HEK293T (cell line): Measurements from ENCODE around the gene TBC1D1.

ENCODE experiments used
- CTCF ChIA-PET: fragments of 350-600 bp; formaldehyde crosslinking; extraction: SDS; loops from one replicate; lab custom pipeline; 2021; ENCODE audit warnings: antibody characterized with exemption, inconsistent platforms; lab: Yijun Ruan, JAX
- POLR2A ChIA-PET: fragments of 350-600 bp; formaldehyde crosslinking; extraction: SDS; loops from one replicate; lab custom pipeline; 2020; ENCODE audit warnings: antibody characterized with exemption, inconsistent platforms; lab: Yijun Ruan, JAX
- DNase-seq: peaks from one replicate; pipeline ENCODE4 v3.0.0; 2012; ENCODE audit warnings: mixed read lengths; ENCODE audit errors: extremely low spot score
- ARNT ChIP-seq: fragments of 450-650 bp; IDR thresholded peaks from 2 replicates; pipeline ENCODE4 v1.6.1; 2017; ENCODE audit warnings: mild to moderate bottlenecking
- BHLHE40 ChIP-seq: fragments of 450-650 bp; IDR thresholded peaks from 2 replicates; pipeline ENCODE4 v1.6.1; 2016; ENCODE audit warnings: mild to moderate bottlenecking, moderate library complexity, borderline replicate concordance
- CTBP1 ChIP-seq: fragments of 450-650 bp; IDR thresholded peaks from 2 replicates; pipeline ENCODE4 v1.6.1; 2016; ENCODE audit warnings: borderline replicate concordance
- ELF4 ChIP-seq: fragments of 450-650 bp; IDR thresholded peaks from 2 replicates; pipeline ENCODE4 v1.6.1; 2017; ENCODE audit warnings: antibody characterized with exemption
- FOXA1 ChIP-seq: fragments of 450-650 bp; IDR thresholded peaks from 2 replicates; pipeline ENCODE4 v1.6.1; 2016; ENCODE audit warnings: mild to moderate bottlenecking
- FOXK2 ChIP-seq: fragments of 450-650 bp; IDR thresholded peaks from 2 replicates; pipeline ENCODE4 v1.6.1; 2016; ENCODE audit warnings: mild to moderate bottlenecking
- FOXM1 ChIP-seq: fragments of 450-650 bp; IDR thresholded peaks from 2 replicates; pipeline ENCODE4 v1.6.1; 2017; ENCODE audit warnings: mild to moderate bottlenecking, borderline replicate concordance
- HDGF ChIP-seq: fragments of 450-650 bp; IDR thresholded peaks from 2 replicates; pipeline ENCODE4 v1.6.1; 2017; ENCODE audit warnings: antibody characterized with exemption, borderline replicate concordance
- L3MBTL2 ChIP-seq: fragments of 450-650 bp; conservative IDR thresholded peaks from 2 replicates; pipeline ENCODE4 v1.6.1; 2016; ENCODE audit warnings: mild to moderate bottlenecking
- NFRKB ChIP-seq: fragments of 450-650 bp; IDR thresholded peaks from 2 replicates; pipeline ENCODE4 v1.6.1; 2016; ENCODE audit warnings: mild to moderate bottlenecking, moderate library complexity
- PKNOX1 ChIP-seq: fragments of 450-650 bp; IDR thresholded peaks from 2 replicates; pipeline ENCODE4 v1.6.1; 2016
- SP1 ChIP-seq: fragments of 450-650 bp; IDR thresholded peaks from 2 replicates; pipeline ENCODE4 v1.6.1; 2017
- SUZ12 ChIP-seq: fragments of 450-650 bp; IDR thresholded peaks from 2 replicates; pipeline ENCODE4 v1.6.1; 2016; ENCODE audit warnings: mild to moderate bottlenecking
- TARDBP ChIP-seq: fragments of 450-650 bp; IDR thresholded peaks from 2 replicates; pipeline ENCODE4 v1.6.1; 2016
- ZNF384 ChIP-seq: fragments of 450-650 bp; IDR thresholded peaks from 2 replicates; pipeline ENCODE4 v1.6.1; 2016

The TBC1D1 gene

GRCh38 chr4:37995981-37996775, 105.3 kb downstream of the TBC1D1 start:
- CTCF ChIA-PET: no interaction called here
- POLR2A ChIA-PET: no interaction called here
- TF ChIP-seq FOXA1 (no peak), SUZ12 (no peak), PKNOX1 (no peak)
- no peak for DNase-seq

GRCh38 chr4:37998226-37998625, 107.3 kb downstream of the TBC1D1 start:
- no peak for DNase-seq
- ChIA-PET CTCF (no interaction called here), POLR2A (no interaction called here)
- no peak for TF ChIP-seq FOXK2

- no peak for DNase-seq
- ChIA-PET CTCF (no interaction called here), POLR2A (no interaction called here)
- TF ChIP-seq CTBP1 (no peak), NFRKB (no peak), L3MBTL2 (no peak), PKNOX1 (no peak), ZNF384 (no peak), HDGF (no peak)
These were observed 108.3 kb downstream of the TBC1D1 start for GRCh38 chr4:37999000-37999716.

GRCh38 chr4:37999965-38000364, 109.1 kb downstream of the TBC1D1 start:
- POLR2A ChIA-PET: no interaction called here
- TF ChIP-seq PKNOX1 (no peak), BHLHE40 (no peak), FOXA1 (no peak), ELF4 (no peak), TARDBP (no peak), FOXK2 (no peak), SUZ12 (no peak), CTBP1 (no peak), FOXM1 (no peak)
- CTCF ChIA-PET: no interaction called here
- no peak for DNase-seq

- POLR2A ChIA-PET: no interaction called here
- no peak for DNase-seq
- CTCF ChIA-PET: no interaction called here
- no peak for TF ChIP-seq ELF4
- TF ChIP-seq NFRKB: no peak
- no peak for TF ChIP-seq ARNT
- no peak for TF ChIP-seq SUZ12
- no peak for TF ChIP-seq TARDBP
- TF ChIP-seq SP1: no peak
- TF ChIP-seq HDGF: no peak
- TF ChIP-seq FOXM1: no peak
- no peak for TF ChIP-seq PKNOX1
- no peak for TF ChIP-seq L3MBTL2
These were observed 111.0 kb downstream of the TBC1D1 start for GRCh38 chr4:38001927-38002326.

- TF ChIP-seq SUZ12 (no peak), FOXK2 (no peak), HDGF (no peak), TARDBP (no peak), FOXM1 (no peak), FOXA1 (no peak), NFRKB (no peak)
- CTCF ChIA-PET: no interaction called here
- DNase-seq: no peak
- POLR2A ChIA-PET: no interaction called here
These were observed 111.7 kb downstream of the TBC1D1 start for GRCh38 chr4:38002451-38003071.
